Stimulated activated CD8-positive, alpha-beta memory T cell treated with anti-CD3 and anti-CD28 coated beads, Interleukin-7, amount 100 ng/mL, for 4 hours (primary cell): ENCODE data around the gene TPST1.
"Not testable (repeated sequence)": the region's sequence is repeated elsewhere in the genome, so short reads cannot be mapped to it uniquely, and the experiment has no call there.

ENCODE experiments used
- DNase-seq, 2 donors: peaks; one replicate each; pipeline ENCODE4 v3.0.0-alpha.2; 2020; ENCODE audit warnings: low read depth in 2 of 2

TPST1 gene

DNA sequence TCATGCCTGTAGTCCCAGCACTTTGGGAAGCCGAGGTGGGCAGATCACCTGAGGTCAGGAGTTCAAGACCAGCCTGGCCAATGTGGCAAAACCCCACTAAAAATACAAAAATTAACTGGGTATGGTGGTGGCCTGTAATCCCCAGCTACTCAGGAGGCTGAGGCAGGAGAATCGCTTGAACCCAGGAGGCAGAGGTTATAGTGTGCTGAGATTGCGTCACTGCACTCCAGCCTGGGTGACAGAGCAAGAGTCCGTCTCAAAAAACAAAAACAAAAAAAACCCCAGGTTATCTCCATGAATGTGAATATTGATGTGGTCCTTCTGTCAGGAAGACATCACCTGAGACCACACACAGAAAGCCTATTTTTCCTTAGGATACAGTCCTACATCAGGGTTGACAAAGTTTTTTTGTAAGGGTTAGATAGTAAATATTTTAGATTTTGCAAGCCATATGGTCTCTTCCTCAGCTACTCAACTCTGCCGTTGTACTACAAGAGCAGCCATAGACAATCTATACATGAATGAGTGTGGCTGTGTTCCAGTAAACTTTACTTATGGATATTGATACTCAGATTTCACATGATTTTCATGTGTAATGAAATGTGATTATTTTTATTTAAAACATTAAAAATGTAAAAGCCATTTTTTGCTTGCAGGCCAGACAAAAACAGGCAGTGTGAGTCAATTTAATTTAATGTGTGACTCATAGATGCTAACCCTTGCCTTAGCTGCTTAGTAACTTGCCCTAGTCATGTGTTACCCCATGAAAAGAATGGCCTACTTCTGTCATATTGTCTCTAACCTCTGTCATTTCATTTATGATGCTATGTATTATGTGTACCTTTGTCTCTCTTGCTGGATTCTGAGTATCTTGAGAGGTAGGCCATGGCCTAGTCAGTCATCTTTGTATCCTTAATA, 78.1 kb downstream of the TPST1 start:
- no peak for DNase-seq

DNA sequence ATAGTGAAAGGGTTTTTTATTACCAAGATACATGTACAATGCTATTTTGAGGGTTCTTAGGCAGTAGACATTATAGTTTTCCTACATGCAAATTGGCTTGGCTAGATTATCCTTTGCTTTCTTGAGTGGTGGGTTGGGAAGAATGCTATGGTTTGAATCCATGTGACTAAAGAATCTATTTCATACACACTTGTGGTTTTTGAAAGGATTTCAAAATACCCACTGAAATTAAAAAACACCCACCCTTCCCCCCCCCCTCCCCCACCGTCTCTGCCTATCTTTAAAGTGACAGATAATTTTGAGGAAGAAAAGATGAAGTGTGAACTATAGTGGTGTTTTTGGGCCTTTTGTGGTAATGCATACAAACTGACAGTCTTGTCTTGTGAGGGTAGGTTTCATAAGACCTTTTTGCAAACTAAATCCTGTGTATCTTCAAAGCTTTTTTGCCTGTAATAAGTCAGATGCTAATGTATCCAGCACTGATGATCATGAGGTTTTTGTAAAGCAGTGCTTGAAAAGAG, 90.9 kb downstream of the TPST1 start:
- DNase-seq: no peak

DNA sequence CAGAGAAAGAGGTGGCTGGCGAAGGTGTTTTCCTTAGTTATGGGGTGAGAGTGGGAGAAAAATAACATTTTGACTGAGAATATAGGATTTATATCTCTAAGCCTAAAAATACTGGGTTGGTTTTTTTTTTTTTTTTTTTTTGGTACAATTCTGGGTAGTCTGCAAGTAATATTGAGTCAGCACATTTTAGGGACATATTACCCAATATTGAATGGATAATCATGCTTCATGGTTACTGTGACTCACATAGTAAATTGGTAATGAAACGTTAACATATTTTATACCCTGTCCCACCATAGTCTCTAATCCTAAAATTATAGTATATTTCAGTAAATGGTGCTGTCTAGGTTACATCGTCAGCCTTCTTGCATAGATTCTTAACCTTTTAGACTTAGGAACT, 91.4 kb downstream of the TPST1 start:
- DNase-seq: no peak

DNA sequence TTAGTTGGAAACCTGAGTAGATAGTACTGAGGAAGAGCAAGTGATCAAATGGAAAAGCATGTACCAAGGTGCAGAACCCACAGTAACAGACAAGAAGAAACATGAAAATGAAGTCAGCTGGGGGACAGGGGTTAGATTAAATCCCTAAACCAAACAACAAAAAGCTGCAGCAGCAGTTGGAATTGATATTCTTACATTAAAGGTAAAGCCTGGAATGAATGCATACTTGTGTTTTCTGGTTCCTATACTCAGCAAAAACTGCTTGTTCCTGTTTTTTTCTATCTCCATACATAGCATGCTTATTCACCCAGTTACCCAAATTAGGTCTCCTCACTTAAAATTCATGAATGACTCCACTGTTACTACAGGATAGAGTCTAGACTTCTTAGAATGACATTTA, 92.4 kb downstream of the TPST1 start:
- DNase-seq: no peak

DNA sequence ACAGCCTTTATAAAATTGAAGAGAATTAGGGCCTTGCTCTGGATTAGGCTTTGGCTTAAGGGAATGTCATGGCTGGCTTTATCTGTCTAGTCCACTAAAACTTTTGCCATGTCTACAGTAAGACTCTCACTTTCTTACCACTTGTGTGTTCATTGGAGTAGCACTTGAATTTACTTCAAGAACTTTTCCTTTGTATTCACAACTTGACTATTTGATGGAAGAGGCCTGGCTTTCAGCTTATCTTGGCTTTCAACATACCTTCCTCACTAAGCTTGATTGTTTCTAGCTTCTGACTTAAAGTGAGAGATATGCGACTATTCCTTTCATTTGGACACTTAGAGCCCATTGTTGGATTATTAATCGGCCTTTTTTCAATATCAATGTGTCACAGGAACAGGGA, 96.1 kb downstream of the TPST1 start:
- DNase-seq: no peak

DNA sequence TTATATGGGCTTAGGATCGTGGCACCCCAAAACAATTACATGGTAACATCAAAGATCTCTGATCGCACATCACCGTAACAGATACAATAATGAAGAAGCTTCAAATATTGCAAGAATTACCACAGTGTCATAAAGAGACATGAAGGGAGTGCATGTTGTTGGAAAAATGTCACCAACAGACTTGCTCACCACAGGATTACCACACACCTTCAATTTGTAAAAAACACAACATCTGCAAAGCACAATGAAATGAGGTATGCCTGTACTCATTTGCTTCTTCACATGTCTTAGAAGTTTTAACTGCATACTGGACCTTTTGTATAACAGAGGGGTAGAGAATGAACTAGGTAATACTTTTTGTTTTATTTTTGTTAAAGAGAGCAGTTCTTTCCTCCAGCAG, 96.6 kb downstream of the TPST1 start:
- DNase-seq: no peak

DNA sequence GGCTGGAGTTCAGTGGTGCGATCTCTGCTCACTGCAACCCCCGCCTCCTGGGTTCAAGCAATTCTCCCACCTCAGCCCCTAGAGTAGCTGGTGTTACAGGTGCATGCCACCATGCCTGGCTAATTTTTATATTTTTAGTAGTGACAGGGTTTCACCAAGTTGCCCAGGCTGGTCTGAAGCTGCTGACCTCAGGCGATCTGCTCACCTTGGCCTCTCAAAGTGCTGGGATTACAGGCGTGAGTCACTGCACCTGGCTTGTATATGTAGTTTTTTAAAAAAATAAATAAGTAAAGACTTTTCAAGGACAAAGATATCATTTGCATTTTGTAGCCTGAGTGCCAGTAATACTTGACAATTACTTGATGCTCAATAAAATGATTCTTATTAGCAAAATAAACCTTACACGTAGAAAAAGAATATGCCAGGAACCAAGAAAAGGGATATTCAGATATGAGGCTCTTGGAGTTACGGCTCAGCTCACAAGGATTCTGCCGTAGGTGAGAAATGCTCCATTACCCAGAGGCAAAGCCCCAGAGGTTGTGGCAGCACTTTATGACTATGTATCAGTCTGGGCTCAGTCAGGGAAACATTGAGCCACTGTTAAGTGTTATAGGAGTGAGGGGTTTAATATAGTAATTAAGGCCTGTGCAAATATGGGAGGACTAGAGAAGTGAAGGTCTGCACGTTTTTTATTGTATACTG, 98.5 kb downstream of the TPST1 start:
- no peak for DNase-seq

DNA sequence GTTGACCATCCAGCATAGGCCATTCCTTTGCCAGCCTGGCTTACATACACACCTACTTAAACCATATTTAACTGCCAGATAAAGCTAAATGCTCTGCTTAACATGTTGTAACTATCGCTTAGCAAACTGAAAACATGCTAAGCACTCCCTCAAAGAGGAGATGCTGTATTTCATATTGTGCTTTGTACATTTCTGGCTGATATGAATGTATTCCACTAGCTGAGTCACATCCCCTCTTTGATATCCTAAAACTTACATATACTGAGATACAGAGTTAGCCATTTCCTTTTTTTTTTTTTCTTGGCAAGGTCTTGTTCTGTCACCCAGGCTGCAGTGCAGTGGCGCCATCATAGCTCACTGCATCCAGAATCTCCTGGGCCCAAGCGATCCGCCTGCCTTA, 99.4 kb downstream of the TPST1 start:
- no peak for DNase-seq

DNA sequence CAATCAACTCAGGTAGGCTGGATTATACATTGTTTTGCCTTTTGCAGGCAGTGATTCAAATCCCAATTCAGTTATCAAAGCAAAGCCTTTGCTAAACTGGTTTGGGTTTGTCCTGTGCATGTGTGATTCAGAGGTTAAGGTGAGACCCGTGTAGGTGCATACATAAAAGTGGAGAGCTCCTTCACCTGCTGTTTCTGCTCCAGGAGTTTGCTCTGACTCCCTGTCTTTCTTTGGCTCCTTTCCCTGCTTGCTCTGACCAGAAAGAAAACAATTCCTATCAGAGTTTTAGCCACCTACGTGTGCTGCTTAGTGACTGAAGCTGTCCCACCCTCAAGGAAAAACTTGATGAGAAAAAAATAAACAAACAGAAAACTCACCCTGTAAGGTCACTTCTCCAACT, 101.1 kb downstream of the TPST1 start:
- no peak for DNase-seq

DNA sequence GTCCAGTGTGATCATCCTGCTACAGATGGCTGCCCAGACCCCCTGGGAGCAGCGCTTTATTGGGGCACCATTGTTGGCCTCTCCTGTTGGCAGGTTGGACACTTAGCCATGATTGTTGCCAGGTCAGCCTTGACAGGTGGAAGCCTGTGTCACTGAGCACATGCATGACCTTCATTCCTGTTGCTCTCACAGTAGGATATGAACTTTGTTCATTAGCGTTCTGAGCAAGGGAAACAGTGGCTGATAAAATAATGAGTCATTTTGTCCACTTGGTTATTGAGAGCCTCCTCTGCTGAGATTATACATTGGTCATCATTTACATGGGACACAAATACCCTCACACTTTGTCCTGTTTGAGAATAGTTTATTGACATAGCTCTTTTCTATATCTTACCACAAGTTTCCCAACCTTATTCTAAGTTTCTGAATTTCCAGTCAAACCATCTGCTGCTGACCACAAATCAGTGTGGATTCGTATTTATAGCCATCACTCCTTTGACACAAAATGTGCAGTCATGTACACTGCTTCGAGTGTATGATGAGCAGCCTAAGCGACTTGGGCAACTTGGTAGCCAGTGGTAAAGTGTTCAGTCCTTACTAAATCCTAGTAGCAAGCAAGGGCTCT, 102.6 kb downstream of the TPST1 start:
- DNase-seq: no peak

DNA sequence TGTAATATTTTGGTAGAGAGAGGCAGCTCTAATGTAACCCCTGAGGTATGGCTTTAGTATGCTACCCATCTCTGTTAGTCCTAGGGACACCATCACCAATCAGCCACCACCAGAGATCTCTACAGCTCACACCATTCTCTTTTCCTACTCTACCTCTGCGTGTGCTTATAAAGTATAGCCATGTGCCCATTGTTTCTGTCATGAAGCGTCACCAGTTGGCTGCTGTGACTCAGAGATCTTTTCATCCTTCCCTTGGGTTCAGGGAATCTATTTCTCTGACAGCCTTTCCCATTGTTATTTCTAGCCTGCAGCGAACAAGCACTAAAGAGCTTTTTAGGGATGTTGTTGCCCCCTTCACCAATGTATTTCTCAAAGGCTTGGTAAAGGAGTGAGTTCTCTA, 103.3 kb downstream of the TPST1 start:
- DNase-seq: no peak

DNA sequence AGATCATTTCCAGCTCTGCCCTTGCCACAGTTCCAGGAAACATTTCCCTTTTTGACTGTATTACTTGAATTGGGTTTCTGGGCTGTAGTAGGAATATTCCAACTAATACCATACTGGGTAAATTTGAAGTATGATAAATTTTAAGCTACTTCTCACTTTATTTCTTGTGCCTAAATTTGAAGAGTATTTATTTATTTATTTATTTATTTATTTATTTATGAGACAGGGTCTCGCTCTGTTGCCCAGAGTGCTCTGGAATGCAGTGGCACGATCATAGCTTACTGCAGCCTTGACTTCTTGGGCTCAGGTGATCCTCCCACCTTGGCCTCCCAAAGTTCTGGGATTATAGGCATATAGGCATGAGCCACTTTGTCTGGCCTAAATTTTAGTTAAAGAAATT, 105.5 kb downstream of the TPST1 start:
- DNase-seq: no peak

DNA sequence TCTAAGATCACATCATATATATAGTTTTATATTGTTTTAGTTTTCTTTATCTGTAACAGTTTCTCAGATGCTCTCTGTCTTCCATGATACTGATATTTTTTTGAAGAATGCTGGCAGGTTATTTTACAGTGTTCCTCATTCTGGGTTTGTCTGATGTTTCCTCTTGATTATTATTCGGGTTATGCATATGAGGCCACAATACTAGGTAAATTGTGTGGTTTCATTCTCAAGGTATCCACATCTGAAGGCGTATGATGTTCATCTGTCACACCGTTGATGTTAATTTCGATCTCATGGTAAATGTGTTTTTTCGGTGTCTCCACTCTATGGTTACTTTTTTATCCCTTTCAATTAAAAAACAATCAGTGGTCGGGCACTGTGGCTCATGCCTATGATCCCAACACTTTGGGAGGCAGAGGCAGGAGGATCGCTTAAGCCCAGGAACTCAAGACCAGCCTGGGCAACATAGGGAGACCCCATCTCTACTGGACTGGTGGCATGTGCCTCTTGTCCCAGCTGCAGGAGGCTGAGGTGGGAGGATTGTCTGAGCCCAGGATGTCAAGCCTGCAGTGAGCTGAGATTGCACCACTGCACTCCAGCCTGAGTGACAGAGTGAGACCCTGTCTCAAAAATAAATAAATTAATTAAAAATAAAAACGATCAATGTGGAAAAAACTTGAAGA, 108.9 kb downstream of the TPST1 start:
- no peak for DNase-seq

DNA sequence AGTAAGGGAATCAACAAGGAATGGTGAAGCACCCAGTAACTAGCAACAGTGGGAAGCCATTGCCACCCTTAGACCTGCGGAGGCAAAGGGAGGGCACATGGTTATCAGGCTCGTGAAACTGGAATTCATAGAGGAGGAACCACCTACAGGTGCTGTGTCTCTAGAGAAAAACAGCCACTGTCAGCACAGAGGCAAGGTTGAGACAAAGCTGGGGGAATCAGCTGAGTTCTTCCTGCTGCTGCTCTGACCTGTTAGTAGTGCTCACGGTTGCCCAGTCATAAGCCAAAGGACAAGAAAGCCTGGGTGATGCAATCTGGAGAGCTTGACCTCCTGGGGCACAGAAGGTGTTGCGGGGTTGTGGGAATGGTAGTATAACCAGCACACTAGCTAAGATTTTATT, 110.1 kb downstream of the TPST1 start:
- no peak for DNase-seq

DNA sequence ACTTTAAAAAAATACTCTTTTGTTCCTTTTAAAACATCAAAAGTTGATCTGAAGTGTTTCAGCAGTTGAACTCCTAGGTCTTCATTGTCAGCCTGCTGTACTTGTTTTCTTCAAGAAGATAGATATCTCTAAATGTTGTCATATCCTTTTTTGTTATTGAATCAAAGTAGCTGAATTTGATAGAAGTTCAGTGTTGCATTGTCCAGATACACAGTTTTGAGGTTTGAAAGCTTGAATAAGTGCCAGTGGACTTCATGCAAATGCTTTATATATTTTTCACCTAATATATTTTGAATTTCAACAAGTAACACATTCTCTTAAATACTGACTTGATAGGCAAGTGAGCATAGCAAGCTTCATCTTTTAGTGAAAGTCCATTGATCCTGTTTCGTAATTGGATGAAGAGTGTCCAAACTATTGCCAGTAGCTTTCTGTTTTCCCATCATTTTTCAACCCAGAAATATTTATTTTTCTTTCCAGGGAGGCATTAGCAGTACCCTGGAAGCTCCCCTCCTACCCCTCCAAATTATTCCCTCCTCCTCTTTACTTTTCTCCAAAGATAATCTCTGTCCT, 114.4 kb downstream of the TPST1 start:
- DNase-seq: no peak

DNA sequence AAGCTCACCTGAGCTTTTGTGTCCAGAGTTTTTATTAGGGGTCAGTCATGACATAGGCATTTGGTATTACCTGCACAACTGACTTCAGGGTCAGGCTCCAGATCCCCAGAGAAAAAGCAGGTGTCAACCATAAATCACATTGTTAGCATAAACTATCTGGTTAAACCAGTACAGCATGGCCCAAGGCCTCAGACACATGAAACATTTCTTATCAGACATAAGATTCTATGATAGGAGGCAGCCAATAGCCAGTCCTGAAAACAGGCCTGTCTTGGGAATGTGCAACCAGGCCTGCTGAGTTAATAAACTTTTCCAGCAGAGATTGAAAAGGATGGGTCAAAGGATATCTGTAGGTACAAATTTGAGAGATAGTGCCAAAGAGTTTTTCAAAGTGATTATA, 116.1 kb downstream of the TPST1 start:
- no peak for DNase-seq

DNA sequence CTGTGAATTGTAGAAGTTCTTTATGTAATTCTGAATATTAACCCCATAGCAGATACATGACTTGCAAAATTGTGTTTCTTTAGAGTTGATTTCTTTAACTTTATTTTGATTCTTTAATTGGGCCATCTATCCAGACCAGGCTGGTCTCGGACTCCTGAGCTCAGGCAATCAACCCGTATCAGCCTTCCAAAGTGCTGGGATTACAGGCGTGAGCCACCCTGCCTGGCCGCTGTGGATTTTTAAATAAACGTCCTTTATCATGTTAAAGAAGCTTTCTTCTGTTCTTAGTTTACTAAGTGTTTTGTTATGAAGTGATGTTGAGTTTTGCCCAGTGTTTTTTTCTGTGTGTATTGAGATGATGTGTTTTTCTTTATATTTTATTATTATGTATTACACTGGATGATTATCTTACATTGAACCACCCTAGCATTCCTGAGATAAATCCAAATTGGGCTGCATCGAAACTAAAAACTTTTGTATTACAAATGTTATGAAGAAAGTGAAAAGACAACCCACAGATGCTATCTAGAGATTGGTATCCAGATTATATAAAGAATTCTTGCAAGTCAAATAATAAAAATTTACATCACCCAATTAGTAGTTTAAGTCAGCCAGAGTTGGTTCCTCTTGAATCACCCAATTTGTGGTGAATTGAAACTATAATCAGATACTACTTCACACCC, 118.1 kb downstream of the TPST1 start:
- no peak for DNase-seq

DNA sequence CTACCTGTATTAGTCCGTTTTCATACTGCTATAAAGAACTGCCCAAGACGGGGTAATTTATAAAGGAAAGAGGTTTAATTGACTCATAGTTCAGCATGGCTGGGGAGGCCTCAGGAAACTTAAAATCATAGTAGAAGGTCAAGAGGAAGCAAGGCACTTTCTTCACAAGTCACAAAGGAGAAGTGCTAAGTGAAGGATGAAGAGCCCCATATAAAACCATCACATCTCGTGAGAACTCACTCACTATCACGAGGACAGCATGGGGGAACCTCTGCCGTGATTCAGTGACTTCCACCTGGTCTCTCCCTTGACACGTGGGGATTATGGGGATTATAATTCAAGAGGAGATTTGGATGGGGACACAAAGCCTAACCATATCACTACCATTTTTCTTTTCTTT, 119.9 kb downstream of the TPST1 start:
- not testable (repeated sequence) for DNase-seq

DNA sequence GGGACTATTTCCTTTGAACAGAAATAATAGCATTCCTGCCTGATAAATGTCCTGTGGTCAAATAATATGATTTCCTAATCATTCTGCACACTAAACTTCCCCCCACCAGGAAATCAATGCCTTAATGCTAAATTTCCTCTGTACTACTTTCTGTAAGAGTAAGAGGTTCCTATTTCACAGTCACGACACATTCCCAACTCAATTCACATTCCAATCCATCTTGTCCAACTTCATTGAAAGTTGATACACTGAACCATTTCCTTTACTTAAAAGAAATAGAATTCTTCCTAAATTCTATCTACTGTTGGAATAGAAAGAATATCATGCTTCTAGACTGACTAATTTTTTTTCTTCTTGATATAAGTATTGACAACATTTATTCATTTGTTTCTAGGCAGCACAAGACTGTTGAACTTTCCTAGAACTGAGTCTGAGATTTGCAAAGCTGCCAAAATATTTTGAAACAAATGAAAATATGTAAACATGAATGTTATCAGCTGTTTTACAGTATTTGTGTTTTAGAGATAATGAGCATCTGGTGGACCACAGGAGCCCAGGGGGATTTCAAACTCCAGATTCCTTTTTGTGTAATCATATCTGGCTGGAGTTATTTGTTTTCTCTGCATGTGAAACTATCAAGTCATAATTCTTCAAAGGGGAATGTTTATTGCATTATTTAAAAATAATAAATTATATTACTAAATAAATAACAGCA, 121.5 kb downstream of the TPST1 start:
- no peak for DNase-seq

DNA sequence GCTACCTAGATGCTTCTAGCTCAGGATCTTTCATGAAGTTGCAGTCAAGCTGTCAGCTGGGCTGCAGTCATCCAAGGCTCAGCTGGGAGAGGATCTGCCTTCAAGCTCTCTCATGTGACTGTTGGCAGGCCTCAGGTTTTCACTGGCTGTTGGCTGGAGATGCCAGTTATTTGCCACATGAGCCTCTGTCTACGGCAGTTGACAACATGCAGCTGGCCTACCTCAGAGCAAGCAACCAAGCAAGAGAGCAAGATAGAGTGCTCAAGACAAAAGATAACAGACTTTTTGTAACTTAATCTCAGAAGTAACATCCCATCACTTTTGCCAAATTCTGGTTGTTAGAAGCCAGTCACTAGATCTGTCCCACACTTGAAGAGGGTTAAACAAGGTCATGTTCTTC, 125.8 kb downstream of the TPST1 start:
- DNase-seq: no peak
